ENCODE data around the gene HPCAL1. TPM values are rescaled to one million over a fixed set of nuclear protein-coding genes. Genes with fewer than 3 reads are reported as not detected.

Gene HPCAL1
- total RNA-seq, 1 donor from 2014 or later: 17.3 TPM

DNA sequence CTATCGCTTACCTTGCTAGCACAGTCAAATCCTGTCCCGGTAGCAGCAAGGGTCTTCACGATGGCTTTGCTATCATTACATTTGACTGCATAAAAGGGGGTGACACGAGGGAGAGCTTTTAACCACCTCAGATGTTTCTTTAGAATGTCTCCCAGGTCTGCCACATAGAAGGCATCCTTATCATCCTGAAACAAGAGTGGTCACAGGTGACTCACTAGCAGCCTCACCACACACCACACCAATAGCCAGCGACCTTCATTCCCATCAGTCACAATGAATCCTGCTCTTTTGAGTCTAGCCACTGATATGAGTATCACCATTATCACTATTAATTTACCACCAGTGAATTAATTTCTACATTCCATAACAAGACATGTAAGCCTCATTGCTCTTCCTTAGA is 141.8 kb downstream of the HPCAL1 start:
- TF ChIP-seq, protein P1, sequence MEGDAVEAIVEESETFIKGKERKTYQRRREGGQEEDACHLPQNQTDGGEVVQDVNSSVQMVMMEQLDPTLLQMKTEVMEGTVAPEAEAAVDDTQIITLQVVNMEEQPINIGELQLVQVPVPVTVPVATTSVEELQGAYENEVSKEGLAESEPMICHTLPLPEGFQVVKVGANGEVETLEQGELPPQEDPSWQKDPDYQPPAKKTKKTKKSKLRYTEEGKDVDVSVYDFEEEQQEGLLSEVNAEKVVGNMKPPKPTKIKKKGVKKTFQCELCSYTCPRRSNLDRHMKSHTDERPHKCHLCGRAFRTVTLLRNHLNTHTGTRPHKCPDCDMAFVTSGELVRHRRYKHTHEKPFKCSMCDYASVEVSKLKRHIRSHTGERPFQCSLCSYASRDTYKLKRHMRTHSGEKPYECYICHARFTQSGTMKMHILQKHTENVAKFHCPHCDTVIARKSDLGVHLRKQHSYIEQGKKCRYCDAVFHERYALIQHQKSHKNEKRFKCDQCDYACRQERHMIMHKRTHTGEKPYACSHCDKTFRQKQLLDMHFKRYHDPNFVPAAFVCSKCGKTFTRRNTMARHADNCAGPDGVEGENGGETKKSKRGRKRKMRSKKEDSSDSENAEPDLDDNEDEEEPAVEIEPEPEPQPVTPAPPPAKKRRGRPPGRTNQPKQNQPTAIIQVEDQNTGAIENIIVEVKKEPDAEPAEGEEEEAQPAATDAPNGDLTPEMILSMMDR (conservative IDR thresholded peaks at IDR 0.05): no peak
- Mint-ChIP-seq H3K36me3 (ENCODE audit: low read depth) (peaks cover 13% of the 10 kb centered on the region), H3K4me1 (peaks cover 16% of the 10 kb centered on the region), H3K4me3 (peak overlapping the region; percentile 50), H3K27ac (ENCODE audit: unreplicated experiment) (no peak overlapping the region), H3K9me3 (no peaks in the 10 kb centered on the region), H3K27me3 (ENCODE audit: low read depth) (no peaks in the 10 kb centered on the region)
- no peak for DNase-seq (ENCODE audit: low read depth, low spot score)

DNA sequence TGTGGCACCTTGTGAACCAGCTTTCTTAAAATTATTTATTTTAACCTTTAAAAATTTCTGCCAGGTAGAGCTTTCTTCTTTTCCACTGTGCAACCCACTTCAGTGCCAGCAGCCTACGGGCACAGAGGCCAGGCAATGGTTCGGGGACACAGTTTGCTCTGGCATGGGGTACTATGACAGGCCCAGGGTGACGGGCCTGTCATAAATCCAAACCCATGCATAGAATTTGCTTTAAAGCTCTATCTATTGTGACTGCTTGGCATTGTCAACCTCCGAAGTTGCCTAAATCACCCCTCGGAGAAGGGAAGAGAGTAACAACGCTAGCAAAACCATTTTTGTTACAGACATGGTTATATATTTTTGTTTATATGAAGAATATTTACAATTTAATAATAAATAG is 143.9 kb downstream of the HPCAL1 start:
- Mint-ChIP-seq H3K27me3 (ENCODE audit: low read depth) (no peaks in the 10 kb centered on the region), H3K4me3 (peak overlapping the region; percentile 89), H3K27ac (ENCODE audit: unreplicated experiment) (no peak overlapping the region), H3K4me1 (peaks cover 23% of the 10 kb centered on the region), H3K9me3 (no peaks in the 10 kb centered on the region), H3K36me3 (ENCODE audit: low read depth) (peaks cover 13% of the 10 kb centered on the region)
- no peak for DNase-seq (ENCODE audit: low read depth, low spot score)
- TF ChIP-seq, protein P1 (conservative IDR thresholded peaks at IDR 0.05): no peak

DNA sequence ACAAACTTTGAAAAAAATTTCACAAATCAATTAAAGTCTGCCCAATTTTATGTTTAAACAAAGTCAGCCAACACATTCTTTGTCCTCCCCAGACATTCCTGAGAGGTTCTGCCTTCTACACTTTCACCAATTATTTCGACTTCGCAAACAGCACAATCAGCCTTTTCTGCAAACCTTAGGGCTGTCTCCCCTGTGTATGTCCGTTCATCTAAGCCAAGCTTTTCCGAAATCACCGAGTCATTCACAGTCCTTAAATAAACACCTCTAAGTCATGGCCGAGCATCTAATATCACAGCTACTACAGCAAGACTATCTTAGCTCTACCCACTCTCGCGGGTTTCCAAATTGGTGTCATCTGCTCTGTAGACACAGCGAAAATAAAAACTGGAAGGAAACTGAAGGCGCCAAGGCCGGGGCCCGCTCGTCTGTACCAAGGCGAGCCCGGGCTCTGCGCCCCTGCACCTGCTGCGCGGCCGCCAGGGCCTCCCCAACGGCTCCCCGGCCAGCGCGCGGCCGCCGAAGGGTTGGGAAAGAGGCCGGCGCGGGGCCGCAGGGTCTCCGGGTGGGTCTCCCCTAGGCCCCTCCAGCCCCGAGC is 144.7 kb downstream of the HPCAL1 start:
- peak overlapping the region; percentile 88 for H3K27ac Mint-ChIP-seq (ENCODE audit: unreplicated experiment)
- H3K27me3 Mint-ChIP-seq (ENCODE audit: low read depth): no peaks in the 10 kb centered on the region
- TF ChIP-seq, protein P1 (conservative IDR thresholded peaks at IDR 0.05): no peak
- no peak for DNase-seq (ENCODE audit: low read depth, low spot score)
- H3K9me3 Mint-ChIP-seq: no peaks in the 10 kb centered on the region
- peak overlapping the region; percentile 90 for H3K4me3 Mint-ChIP-seq
- H3K4me1 Mint-ChIP-seq: peaks cover 27% of the 10 kb centered on the region
- peaks cover 7% of the 10 kb centered on the region for H3K36me3 Mint-ChIP-seq (ENCODE audit: low read depth)

DNA sequence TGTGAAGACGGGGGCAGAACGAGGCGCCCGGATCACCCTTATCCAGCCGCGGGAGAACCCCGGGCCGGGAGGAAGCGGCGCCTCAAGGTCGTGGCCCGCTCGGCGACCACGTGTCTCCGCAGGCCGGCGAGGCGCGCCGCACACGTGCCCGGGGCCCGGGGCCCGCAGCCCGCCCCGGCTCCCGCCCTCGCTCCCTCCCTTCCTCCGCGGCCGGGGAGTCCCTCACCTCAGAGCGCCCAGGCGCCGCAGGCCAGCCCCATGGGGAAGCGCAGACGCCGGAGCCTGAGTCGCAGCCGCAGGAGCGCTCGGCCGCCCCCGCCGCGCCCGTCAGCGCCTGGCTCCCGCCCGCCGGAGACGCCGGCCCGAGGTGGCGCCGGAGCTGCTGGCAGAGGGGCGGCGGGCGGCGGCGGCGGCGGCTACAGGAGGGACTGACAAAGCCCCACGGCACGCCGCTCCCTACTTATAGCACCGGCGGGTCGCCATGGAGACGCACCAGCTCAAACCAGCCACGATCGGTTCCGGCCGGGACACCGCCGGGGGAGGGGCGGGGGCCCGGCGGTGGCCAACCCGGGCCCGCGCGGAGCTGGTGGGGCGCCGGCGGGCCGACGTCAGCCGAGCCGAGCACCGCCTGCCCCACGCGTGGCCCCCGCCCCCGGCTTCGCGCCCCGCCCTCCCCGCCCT is 145.3 kb downstream of the HPCAL1 start, which contains the start of gene ODC1:
Gene ODC1 (minus strand): TSS at position 433 of the 681 bp plus-strand sequence. CDS start 3,295 bp downstream, outside the sequence.
- Mint-ChIP-seq H3K36me3 (ENCODE audit: low read depth) (peaks cover 6% of the 10 kb centered on the region), H3K27ac (ENCODE audit: unreplicated experiment) (peak within 1 kb of the TSS; percentile 88), H3K4me3 (peak within 1 kb of the TSS; percentile 90), H3K27me3 (ENCODE audit: low read depth) (no peaks in the 10 kb centered on the region), H3K4me1 (peaks cover 28% of the 10 kb centered on the region), H3K9me3 (no peaks in the 10 kb centered on the region)
- TF ChIP-seq, protein P1 (conservative IDR thresholded peaks at IDR 0.05): no peak
- DNase-seq (ENCODE audit: low read depth, low spot score): peak; percentile 96

DNA sequence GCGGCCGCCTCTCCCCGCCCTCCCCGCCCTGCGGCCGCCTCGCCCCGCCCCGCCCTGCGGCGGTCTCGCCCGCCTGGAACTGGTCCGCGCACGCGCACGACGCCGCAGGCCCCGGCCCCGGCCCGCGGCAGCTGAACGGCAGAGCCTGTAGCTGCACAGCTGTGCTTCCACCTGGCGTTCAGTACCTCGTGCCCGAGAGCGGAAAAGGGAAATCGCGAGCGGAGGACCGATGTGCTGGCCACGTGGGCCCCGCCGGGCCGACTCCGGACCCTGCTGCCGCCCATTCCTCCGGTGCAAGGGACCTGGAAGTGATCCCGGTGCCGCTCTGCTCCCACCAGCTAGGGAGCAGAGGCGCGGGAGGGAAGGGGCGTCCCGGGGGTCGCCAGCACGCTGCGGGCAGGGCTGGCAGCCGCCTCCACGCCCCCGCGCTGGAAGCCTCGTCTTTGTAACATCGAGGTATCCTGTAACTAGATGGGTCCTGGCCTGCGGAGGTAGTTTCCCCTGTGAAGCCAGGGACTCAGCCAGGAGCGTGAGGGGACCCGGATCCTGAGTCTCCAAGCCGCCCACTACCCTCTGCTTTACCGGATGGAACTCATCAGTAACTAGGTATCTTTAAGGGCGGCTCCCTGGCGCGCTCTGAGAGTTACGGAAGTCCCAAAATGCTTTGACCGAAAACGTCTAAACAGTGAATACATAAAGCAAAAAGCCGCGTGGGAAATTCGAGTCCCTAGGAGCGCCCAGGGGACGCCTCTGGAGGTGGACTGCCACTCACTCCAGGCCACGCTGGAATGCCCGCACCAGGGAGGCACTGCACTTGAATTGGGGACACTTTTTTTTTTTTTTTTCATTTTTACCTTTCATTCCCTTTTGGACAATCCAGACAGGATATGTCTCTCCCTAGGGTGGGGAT is 146.1 kb downstream of the HPCAL1 start:
- Mint-ChIP-seq H3K36me3 (ENCODE audit: low read depth) (no peaks in the 10 kb centered on the region), H3K4me3 (peak overlapping the region; percentile 78), H3K4me1 (peaks cover 33% of the 10 kb centered on the region), H3K9me3 (no peaks in the 10 kb centered on the region), H3K27me3 (ENCODE audit: low read depth) (no peaks in the 10 kb centered on the region), H3K27ac (ENCODE audit: unreplicated experiment) (peak overlapping the region; percentile 43)
- TF ChIP-seq, protein P1 (conservative IDR thresholded peaks at IDR 0.05): peak; percentile 34
- DNase-seq (ENCODE audit: low read depth, low spot score): peak; percentile 87

All from neural crest cell (in vitro differentiated cells).